Stomach (tissue), 4 donors: ENCODE measurements around the gene NSF.

Source experiments
- CTCF ChIP-seq, 7 experiments: fragments of 450-650 bp in 4 of 7; fragments of 200-600 bp in 3 of 7; sonication (generic) in 3 of 7; IDR thresholded peaks; one replicate each; pipeline ENCODE4 v1.5.1; 2016 to 2019; ENCODE audit warnings: antibody characterized with exemption in 7 of 7, control low read depth in 2 of 7, mild to moderate bottlenecking in 1 of 7
- POLR2A ChIP-seq, 4 donors: fragments of 450-650 bp; IDR thresholded peaks; one replicate each; pipeline ENCODE4 v1.6.1; 2016; ENCODE audit warnings: antibody characterized with exemption in 4 of 4, control low read depth in 2 of 4, mild to moderate bottlenecking in 1 of 4, moderate library complexity in 1 of 4

- TF ChIP-seq CTCF (IDR thresholded peaks at IDR 0.05), result no peak
- no peak for TF ChIP-seq POLR2A (IDR thresholded peaks at IDR 0.05)
Measured at GRCh38 chr17:46736100-46736499, 145.6 kb downstream of the NSF start.
